HL-60/S4 treated with retinoic acid at 250 ng/mL for 4 days and 3 days (cell line): ENCODE measurements around the gene SCN2A.

ENCODE experiments used
- in situ Hi-C: fragments of 300-500 bp; cut with MboI; formaldehyde crosslinking; loops from 2 replicates; pipeline ENCODE4 v1.7.0; 2022; ENCODE audit warnings: low sequenced_read_pairs

Gene SCN2A

DNA sequence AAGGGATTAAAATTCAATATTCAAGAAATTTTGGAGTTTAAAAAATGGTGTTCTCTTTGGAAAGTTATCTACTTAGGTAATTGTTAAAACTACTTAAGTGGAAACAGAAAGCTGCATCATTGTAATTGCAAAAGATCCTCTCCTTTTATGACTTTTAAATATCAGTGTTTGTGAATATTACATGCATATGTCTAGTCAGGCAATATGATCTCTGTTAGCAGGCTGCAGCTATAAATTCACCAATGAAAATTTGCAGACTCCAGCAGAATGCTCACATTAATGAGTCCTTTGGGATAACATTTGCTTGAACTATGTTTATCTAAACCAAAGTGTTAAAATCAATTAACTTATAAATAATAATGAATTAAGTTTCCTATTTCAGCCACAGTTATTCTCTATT lies 171.1 kb downstream of the SCN2A start:
- in situ Hi-C loops: no loop called here

DNA sequence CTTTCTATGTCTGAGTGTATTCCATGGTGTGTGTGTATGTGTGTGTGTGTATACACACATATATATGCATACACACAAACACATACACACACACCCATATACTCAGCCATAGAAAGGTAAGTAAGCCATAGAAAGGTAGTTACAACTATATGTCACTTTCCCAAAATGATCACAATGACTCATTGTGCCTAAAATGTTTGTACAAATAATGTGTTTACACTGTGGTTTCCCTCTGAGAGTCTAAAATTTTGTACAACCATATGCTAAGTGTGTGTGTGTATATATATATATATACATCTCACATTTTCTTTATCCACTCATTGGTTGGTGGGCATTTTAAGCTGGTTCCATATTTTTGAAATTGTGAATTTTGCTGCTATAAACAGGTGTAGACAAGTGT lies 175.0 kb downstream of the SCN2A start:
- in situ Hi-C loops: no loop called here

DNA sequence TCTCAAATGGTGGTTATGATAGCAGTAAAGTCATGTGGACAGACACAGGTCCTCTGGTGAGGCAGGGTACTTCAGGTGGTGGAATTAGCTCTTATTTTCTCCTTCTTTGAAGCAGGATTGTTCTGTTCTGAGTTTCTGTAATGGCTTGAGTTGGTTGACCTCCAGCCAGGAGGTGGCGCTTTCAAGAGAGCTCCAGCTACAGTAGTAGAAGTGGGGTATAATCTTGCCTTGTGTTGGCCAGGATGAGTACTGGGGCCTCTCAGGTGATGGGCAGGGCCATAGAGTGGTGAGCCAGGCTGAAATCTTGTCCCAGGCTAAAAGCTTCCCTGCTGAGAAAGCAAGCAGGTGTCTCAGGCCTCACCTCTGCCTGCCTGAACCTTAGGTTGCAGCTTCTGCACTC lies 177.8 kb downstream of the SCN2A start:
- in situ Hi-C loops: no loop called here

DNA sequence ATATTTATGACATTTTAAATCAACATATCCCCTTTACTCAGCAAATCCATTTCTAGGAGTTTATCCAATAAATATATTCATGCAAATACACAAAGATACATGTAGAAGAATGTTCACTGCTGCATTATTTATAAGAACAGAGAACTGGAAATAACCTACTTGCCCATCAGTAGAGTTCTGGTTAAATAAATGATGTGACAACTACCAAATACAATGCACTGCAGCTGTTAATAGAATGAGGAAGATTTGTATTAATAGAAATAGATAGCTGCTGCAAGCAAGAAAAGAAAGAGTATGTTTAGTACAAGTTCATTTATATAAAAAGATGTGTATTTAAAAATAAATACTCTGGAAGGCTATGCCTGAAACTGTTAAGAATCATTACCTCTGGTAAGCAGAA lies 181.0 kb downstream of the SCN2A start:
- in situ Hi-C loops: no loop called here

DNA sequence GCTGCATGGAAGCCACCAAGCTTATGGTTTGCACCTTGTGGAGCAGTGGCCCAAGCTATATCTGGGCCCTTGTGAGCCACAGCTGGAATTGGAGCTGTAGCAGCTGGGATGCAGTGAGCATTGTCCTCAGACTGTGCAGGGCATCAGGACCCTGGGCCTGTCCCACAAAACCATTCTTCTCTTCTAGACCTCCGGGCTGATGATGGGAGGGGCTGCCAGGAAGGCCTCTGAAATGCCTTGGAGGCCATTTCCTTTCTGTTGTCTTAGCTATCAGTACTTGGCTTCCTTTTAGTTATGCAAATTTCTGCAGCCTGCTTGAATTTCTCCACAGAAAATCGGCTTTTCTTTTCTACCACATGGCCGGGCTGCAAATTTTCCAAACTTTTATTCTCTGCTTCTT lies 183.9 kb downstream of the SCN2A start:
- in situ Hi-C loops: no loop called here

DNA sequence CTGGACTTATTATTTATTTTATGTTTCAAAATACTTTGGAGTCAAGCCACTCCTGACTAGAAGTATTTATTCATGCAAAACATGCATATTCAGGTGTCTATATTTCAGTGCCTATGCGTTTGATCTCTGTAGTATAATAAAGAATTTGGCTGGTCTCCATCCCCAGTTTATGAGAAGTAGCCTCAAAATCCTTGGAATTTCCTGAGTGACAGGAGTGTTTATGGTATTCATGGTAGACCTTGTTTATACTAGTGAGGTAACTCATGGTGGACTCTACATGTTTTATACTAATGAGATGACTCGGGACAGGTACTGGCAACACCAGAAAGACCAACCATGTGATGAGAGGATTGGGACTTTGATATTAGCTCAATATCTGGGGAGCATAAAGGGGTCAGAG lies 186.3 kb downstream of the SCN2A start:
- in situ Hi-C loops: no loop called here

DNA sequence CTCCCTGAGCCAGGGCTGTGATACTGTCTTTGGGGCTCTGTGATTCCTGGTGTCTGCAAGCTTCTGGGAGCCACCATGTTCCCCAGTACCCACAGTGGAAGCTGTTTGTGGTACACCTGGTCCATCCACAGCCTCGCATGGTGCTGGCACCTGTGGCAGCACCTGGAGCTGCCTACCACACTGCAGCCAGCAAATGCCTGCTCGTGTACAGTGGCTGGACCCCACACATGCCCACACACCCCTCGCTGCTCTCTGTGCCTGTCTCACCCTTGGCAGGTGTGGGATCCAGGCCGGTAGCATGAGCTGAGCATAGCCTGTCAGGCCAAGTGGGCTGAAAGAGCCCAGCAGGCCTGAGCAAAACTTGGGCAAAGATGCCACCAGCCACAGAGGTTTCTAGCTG lies 188.5 kb downstream of the SCN2A start:
- in situ Hi-C loops: no loop called here

DNA sequence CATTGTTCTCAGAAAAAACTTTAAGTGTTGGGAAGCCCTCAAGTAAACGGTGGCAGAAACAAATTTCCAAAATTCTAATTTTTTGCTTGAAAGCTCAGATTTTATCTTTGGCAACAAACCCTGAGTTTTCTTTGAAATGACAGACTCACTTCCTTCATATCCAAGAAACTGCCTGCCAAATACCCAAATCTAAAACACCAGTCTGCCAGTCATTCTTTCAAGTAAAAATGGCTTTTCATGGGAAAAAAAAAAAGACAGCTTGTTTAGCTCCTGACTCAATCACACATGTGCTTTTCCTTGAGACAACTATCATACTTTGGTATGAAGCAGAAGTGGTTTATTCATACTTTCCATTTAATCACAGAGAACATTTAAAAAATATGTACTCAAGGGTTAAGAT lies 189.7 kb downstream of the SCN2A start:
- in situ Hi-C loops: no loop called here

DNA sequence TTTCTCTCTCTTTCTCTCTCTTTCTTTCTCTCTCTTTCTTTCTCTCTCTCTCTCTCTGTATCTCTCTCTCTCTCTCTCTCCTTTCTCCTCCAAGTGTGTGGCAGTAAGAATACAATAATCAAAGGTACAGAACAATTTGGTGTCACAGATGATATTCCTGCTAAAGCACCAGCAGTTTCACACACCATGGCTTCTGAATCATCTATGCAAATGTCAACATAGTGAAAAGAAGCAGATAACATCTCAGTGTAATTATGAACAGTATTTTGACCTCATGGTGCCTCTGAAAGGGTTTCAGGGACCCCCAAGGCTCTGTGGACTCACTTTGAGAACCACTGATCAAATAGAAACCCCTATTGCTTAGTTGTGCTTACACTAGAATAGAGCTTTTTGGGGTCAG lies 191.8 kb downstream of the SCN2A start:
- in situ Hi-C loops: no loop called here

DNA sequence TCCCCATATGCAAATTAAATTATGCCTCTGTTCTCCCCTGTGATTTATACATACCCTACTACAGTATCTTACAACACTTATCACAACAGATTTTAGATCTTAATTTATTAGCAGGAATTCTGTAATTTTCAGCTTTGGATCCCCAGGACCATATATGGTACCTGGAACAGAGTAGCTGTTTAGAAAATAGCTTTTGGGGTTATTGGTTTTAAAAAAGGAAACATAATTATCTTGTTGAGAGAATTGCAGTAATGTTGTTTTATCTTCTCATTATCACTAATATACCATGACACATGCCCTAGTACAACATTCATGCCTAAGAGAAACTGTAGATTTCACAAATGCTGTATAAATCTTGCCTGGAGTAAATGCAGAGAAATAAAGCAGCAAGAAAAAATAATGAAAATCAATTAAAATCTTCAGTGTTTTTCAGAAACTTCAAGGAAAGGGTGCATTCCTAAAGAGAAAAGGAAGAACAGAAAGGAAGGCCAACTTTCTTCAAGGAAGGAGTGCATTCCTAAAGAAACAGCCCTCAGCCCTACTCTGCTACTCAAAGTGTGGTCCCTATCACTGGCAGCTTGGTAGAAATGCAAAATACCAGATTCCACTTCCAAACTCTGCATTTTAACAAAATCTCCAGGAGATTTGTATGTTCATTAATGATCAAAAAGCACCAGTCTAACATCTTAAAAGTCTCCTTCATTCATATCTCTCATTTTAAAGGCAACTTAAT lies 193.2 kb downstream of the SCN2A start:
- in situ Hi-C loops: no loop called here

DNA sequence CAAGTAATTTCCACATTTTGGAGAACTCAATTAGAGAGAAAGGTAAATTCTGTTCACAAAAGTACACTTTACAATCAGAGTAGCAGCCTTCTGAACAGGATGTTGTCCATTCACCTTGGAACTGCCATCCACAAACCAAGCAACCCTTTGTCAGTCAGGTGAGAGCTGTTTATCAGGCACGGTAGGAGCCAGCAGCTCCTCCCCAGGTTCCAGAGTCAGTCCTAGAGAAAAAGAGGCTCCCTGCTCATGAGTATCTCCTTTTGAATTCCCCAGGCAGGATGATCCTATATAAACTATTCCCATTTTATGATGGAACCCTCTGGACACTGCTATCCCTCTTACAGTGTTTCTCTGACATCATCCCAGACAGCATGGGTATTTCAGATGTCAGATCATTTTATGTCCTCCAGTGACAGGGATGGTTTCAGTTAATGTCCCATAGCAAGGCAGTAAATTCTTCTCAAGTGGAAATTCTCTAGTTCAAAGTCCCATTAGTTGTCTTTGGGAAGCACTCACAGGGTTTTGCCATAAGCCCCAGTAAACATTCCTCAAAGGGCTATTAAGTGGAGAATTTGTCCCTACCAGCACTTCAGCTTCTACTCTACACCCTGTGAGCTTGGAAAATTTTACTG lies 195.8 kb downstream of the SCN2A start:
- in situ Hi-C loops: no loop called here

DNA sequence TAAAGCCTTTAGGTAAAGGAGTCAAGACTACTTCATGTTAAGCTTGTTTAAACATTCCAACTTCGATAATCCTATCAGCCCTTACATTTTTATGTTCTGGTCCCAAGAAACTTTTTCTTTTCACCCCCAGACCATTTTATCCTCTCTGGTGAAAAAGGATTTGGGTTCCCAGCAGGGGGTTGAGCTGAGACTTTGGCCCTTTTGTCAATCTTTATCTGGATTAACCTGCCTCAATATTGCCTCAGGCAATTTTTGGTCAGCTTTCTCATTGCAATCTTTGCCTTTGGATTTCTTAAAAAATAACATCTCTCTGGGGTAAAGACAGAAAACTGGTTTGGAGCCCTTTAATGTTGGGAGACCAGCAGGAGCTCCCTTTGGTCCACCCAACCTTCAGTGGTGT lies 196.4 kb downstream of the SCN2A start:
- in situ Hi-C loops: no loop called here

DNA sequence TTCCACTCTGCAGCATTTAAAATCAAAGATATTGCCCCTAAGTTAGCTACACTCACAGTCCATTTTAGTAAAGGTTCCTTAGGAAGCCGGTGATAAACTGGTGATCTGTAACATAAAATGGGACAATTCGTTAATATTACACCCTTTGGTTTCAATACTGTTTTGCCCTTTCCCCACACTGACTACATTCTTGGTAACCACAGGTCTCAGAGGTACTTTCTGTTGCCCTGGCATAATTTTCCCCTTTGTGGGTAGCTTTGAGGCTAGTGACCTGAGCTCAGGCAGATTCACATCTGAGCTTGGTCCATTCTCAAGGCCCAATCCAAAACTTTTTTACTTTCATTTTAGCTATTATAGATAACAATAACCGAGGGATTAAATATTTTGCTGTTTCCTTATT lies 197.3 kb downstream of the SCN2A start:
- in situ Hi-C loops: no loop called here

DNA sequence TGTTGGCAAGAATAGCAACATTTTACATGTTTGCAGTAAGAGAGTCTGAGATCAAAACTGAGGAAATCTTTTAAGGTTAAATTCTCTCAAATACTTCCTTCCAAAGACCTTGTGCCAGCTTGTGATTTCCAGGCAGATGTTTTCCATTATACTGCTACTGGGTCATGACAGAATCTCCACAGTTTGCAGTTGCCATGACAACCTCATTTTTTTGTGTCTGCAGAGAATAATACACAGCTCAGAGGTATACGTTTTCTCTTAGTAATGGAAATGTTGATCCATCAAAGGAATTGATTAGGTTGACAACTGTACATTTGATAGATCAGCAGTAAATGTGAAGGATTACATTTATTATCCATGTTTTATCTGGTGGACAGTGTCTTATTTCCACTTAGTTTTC lies 201.2 kb downstream of the SCN2A start:
- in situ Hi-C loops: no loop called here
